ENCODE results near the gene CCDC92. TPM values are rescaled to one million over a fixed set of nuclear protein-coding genes. Genes with fewer than 3 reads are reported as not detected.

CCDC92 gene
- total and polyA plus RNA-seq, 3 donors from 2014 or later, result 63.6 to 140 (median 79.1) TPM

DNA sequence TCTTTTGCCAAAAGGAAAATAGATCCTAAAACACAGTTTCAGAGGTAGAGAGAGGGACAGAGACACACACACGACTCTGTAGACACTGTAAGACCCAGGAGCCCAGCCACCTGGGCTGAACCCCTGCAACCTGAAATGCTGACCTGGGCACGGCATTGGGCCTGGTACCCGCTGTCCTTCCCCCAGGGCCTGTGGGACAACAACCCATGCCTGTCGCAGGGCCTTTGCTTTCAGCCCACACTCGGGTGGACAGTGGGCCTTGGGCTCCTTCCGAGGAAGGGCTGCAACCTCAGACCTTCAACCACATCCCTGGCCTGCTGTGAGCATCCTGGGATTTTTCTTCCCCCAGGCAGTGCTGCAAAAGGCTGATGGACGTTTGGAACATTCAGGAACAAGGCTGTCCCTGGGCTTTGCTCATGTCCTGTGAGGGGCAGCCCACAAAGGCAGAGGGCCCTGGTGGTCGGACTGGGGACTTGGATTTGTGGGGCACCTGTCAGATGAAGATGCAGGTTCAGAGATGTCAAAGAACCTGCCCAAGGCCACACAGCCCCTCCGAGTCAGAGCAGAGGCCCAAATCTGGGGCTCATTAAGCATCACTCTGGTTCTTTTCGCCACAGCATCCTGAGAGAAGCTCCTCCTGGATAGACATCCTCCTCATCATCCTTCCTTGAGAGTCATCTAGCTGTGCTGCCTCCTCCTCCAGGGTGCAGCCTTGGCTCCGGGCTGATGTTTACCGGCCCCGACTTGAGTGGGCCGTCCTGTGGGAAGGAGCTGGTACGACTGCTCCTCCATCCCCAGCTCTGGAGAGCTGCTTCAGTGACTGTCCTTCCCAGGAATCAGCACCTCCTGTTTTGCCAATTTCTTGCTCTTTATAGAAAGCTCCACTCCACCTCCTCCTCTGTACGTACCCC lies 32.7 kb downstream of the CCDC92 start:
- 86 to 92% methylated on average over 9 to 16 of the region's 16 CpGs for WGBS, 2 donors
- Histone ChIP-seq H3K4me1 (no peaks in the 10 kb centered on the region), H3K4me3 (no peak overlapping the region), H3K9me3 (no peaks in the 10 kb centered on the region), H3K27ac (no peak overlapping the region), H3K27me3 (no peaks in the 10 kb centered on the region), H3K36me3 (ENCODE audit: low read depth, missing control alignments) (no peaks in the 10 kb centered on the region)
- no peak for DNase-seq
- TF ChIP-seq POLR2A (IDR thresholded peaks at IDR 0.05), result no peak
- TF ChIP-seq, protein P1, sequence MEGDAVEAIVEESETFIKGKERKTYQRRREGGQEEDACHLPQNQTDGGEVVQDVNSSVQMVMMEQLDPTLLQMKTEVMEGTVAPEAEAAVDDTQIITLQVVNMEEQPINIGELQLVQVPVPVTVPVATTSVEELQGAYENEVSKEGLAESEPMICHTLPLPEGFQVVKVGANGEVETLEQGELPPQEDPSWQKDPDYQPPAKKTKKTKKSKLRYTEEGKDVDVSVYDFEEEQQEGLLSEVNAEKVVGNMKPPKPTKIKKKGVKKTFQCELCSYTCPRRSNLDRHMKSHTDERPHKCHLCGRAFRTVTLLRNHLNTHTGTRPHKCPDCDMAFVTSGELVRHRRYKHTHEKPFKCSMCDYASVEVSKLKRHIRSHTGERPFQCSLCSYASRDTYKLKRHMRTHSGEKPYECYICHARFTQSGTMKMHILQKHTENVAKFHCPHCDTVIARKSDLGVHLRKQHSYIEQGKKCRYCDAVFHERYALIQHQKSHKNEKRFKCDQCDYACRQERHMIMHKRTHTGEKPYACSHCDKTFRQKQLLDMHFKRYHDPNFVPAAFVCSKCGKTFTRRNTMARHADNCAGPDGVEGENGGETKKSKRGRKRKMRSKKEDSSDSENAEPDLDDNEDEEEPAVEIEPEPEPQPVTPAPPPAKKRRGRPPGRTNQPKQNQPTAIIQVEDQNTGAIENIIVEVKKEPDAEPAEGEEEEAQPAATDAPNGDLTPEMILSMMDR (IDR thresholded peaks at IDR 0.05), result no peak
- intact Hi-C loops (cut with DNase I; ENCODE audit: low total_unique reads), result no loop called here

DNA sequence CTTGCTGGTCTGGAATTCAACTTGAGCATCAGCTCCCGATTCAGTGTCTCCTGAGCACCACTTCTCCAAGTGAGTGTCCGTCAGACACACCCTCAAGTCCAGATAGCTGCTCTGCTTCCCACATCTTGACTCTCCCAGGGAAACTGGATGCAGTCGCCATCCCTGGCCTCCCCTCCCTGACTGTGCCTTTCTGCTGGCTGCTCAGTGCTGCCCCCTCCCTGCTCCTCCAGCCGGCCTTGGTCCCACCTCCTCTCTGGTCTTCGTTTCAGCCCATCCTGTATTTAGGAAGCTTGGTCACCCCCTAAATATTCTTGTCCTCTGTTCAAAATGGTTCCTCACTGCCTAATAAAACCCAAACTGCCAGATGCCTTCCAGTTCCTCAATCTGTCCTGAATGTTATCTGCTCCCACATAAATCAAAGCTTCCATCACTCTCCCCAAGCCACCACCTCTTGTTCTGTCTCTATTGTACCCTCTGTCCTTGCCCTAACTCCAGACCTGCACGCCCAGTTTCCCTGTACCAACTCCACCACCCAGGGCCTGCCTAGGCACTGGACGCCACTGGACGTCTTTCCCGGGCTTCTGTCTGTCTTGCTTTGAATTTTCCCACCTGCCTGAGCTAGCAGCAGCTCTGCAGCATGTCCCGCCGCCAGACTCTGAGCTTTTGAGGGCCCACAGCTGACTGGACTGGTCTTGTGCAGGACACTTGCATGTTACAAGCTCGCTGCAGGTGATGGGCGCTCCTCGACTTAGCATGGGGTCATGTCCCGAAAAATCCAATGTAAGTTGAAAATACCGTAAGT lies 33.8 kb downstream of the CCDC92 start:
- DNase-seq, result no peak
- intact Hi-C loops (cut with DNase I; ENCODE audit: low total_unique reads), result no loop called here
- TF ChIP-seq, protein P1 (IDR thresholded peaks at IDR 0.05), result peak in 1 of 3 experiments; percentile 9
- no peak for TF ChIP-seq POLR2A (IDR thresholded peaks at IDR 0.05)
- no peak overlapping the region for H3K4me3 ChIP-seq
- H3K27ac ChIP-seq, result no peak overlapping the region
- H3K9me3 ChIP-seq, result no peaks in the 10 kb centered on the region
- H3K27me3 ChIP-seq, result no peaks in the 10 kb centered on the region
- H3K36me3 ChIP-seq (ENCODE audit: low read depth, missing control alignments), result no peaks in the 10 kb centered on the region
- no peaks in the 10 kb centered on the region for H3K4me1 ChIP-seq
- WGBS, 2 donors, result 91 to 92% methylated on average over 16 of the region's 16 CpGs

DNA sequence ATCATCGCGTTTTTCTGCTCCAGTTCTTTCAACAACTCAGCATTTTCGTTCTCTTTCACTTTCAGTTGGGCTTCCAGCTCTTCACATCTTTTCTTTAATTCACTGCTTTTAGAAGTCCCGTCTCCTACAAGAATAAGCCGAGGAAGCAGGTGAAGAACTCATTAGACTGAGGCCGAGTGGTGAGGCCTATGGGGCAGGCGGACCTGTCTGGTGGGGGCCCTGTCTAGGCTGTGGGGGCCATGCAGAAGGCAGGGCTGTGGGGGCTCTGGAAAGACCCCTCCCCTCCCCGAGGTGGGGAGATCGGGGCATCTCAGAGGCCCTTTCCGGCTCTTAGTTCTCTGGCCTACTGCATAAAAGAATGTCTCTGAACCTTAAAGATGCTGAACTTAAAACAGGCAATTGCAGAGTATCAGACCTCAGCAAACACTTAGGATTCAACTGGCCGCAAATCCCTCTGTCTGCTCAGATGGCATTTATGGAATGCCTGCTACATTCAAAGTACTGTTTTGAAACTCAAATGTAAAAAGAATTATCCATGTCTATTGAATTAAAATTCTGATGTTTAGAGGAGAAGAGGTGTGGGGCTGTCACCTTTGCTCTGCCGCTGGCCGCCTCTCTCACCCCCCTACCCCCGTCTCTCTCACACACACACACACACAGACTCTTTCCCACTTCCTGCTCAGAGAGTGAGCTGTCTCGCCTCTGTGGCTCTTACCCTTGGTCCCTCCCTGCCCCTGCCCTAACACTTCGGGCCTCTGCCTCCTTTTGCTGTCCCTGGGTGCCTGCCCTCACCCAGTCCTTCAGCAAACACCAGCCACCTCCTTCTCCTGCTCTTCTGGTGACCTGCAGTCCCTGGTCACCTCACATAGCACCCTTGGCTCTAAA lies 34.7 kb downstream of the CCDC92 start:
- no peaks in the 10 kb centered on the region for H3K27me3 ChIP-seq
- TF ChIP-seq, protein P1 (IDR thresholded peaks at IDR 0.05), result no peak
- TF ChIP-seq POLR2A (IDR thresholded peaks at IDR 0.05), result no peak
- H3K4me1 ChIP-seq, result no peaks in the 10 kb centered on the region
- WGBS, 2 donors, result 88 to 90% methylated on average over 16 of the region's 16 CpGs
- intact Hi-C loops (cut with DNase I; ENCODE audit: low total_unique reads), result no loop called here
- H3K27ac ChIP-seq, result no peak overlapping the region
- DNase-seq, result no peak
- no peak overlapping the region for H3K4me3 ChIP-seq
- H3K9me3 ChIP-seq, result no peaks in the 10 kb centered on the region
- no peaks in the 10 kb centered on the region for H3K36me3 ChIP-seq (ENCODE audit: low read depth, missing control alignments)

DNA sequence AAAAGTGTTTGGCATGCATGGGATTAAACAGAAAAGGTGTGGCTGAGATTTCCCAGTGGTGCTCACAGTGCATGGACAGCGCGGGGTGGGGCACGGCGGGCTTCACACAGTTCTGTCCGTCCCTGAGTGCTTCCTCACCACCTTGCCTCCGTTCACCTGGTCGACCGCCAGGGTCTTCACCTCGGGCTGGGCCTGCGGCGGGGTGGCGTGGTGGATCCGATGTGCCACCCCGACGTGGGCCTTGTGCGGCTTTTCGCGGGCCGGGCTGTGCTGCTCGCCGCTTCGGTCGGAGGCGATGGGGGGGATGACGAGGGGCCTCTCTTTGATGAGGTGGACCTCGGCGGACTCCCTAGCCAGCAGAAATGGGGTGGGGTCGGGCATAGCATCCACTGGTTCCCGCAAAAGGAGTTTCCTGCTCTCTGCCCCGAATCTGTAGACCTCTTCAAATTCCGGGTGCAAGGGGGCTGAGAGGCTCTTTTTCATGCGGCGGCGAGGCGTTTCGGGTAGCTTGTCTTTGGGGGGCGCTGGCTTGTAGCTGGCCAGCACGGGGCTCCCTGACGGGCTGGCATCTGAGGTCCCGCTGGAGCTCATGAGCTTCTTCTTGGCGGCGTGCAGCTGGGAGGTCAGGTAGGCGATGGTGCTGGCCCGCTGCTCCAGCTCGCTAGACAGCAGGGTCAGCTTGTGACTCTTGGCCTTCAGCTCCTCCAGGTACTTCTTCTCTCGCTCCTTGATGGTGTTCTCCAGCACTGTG lies 35.5 kb downstream of the CCDC92 start:
- Histone ChIP-seq H3K9me3 (no peaks in the 10 kb centered on the region), H3K27ac (no peak overlapping the region), H3K36me3 (ENCODE audit: low read depth, missing control alignments) (no peaks in the 10 kb centered on the region), H3K4me1 (no peaks in the 10 kb centered on the region), H3K27me3 (no peaks in the 10 kb centered on the region), H3K4me3 (no peak overlapping the region)
- TF ChIP-seq POLR2A (IDR thresholded peaks at IDR 0.05), result no peak
- TF ChIP-seq, protein P1 (IDR thresholded peaks at IDR 0.05), result no peak
- DNase-seq, result no peak
- intact Hi-C loops (cut with DNase I; ENCODE audit: low total_unique reads), result no loop called here
- WGBS, 2 donors, result 94 to 95% methylated on average over 38 to 46 of the region's 46 CpGs

All from testis (tissue), 3 donors.